Glutamatergic neuron (in vitro differentiated cells): ENCODE data around the gene FPGT. TPM values are rescaled to one million over a fixed set of nuclear protein-coding genes. Genes with fewer than 3 reads are reported as not detected.

Experiments used
- DNase-seq: peaks from one replicate; pipeline ENCODE4 v3.0.0; 2022
- H3K27ac Mint-ChIP-seq: one replicate; pipeline ENCODE4 v1.8.0; 2020; ENCODE audit warnings: mild to moderate bottlenecking, mixed read lengths, inconsistent platforms; ENCODE audit not compliant: unreplicated experiment
- H3K27me3 Mint-ChIP-seq: one replicate; pipeline ENCODE4 v1.8.0; 2020; ENCODE audit warnings: mild to moderate bottlenecking, moderate library complexity, mixed read lengths, inconsistent platforms; ENCODE audit not compliant: unreplicated experiment
- H3K36me3 Mint-ChIP-seq: one replicate; pipeline ENCODE4 v1.8.0; 2020; ENCODE audit warnings: mild to moderate bottlenecking, mixed read lengths, inconsistent platforms; ENCODE audit not compliant: unreplicated experiment
- H3K4me1 Mint-ChIP-seq: one replicate; pipeline ENCODE4 v1.8.0; 2020; ENCODE audit warnings: mild to moderate bottlenecking, low read depth, mixed read lengths, inconsistent platforms; ENCODE audit not compliant: unreplicated experiment
- H3K4me3 Mint-ChIP-seq: one replicate; pipeline ENCODE4 v1.8.0; 2020; ENCODE audit warnings: mild to moderate bottlenecking, mixed read lengths, inconsistent platforms; ENCODE audit not compliant: unreplicated experiment
- H3K9me3 Mint-ChIP-seq: one replicate; pipeline ENCODE4 v1.8.0; 2020; ENCODE audit warnings: mild to moderate bottlenecking, moderate library complexity, mixed read lengths, inconsistent platforms; ENCODE audit not compliant: unreplicated experiment
- total RNA-seq: library from RNA; stranded (reverse); fragmentation: NEBNext Ultra II Directional; extraction: Animal tissue kit (Norgen Biotek cat#: 25700); gene quantifications from one replicate; pipeline ENCODE4 v1.2.1, GENCODE V29; 2021; ENCODE audit not compliant: unreplicated experiment
- TF ChIP-seq, protein P1 (sequence below): fragments of 200-600 bp; sonication (generic); IDR thresholded peaks from one replicate; pipeline ENCODE4 v1.5.0; 2021; ENCODE audit not compliant: partially characterized antibody, unreplicated experiment

The FPGT gene
- total RNA-seq, 1 donor from 2014 or later = 6.4 TPM

DNA sequence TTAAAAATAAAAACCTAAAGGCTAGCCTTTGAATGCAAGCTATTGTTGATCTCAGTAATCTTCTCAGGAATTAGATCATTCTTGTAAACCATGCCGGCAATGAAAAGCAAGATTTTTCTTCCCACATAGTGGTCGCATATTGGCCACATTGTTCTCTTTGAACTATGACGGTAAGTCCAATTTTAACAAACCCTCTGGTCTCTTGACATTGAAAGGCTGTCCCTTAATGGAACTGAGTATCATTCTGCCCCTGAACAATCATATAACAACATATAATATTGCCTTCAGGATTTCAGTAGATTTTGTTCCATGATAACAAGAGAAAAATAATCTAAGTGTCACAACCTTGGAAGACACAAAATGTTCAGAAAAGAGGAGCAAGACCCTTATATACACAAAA, 38.4 kb downstream of the FPGT start:
- H3K27ac Mint-ChIP-seq = no peak overlapping the region
- TF ChIP-seq, protein P1, sequence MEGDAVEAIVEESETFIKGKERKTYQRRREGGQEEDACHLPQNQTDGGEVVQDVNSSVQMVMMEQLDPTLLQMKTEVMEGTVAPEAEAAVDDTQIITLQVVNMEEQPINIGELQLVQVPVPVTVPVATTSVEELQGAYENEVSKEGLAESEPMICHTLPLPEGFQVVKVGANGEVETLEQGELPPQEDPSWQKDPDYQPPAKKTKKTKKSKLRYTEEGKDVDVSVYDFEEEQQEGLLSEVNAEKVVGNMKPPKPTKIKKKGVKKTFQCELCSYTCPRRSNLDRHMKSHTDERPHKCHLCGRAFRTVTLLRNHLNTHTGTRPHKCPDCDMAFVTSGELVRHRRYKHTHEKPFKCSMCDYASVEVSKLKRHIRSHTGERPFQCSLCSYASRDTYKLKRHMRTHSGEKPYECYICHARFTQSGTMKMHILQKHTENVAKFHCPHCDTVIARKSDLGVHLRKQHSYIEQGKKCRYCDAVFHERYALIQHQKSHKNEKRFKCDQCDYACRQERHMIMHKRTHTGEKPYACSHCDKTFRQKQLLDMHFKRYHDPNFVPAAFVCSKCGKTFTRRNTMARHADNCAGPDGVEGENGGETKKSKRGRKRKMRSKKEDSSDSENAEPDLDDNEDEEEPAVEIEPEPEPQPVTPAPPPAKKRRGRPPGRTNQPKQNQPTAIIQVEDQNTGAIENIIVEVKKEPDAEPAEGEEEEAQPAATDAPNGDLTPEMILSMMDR = no peak
- no peaks in the 10 kb centered on the region for H3K9me3 Mint-ChIP-seq
- no peak overlapping the region for H3K4me3 Mint-ChIP-seq
- no peak for DNase-seq
- no peaks in the 10 kb centered on the region for H3K36me3 Mint-ChIP-seq
- no peaks in the 10 kb centered on the region for H3K27me3 Mint-ChIP-seq
- no peaks in the 10 kb centered on the region for H3K4me1 Mint-ChIP-seq

DNA sequence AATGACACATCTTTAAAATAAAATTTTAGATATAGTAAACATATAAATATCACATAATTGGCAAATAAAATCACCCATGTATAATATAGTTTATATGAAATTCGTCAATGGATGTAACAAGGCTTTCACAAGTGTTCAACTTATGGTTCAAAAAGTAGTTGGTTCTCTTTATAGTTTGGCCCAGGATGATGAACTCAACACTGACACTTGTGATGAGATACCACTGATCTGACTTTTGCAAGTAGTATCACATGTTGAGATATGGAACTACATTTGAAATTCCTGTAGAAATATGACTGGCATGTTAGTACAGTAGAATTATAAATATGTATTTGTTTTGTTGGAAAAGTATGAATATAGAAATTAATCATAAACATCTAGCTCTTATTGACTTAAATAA, 39.0 kb downstream of the FPGT start:
- Mint-ChIP-seq H3K27ac (no peak overlapping the region), H3K36me3 (no peaks in the 10 kb centered on the region), H3K27me3 (no peaks in the 10 kb centered on the region), H3K9me3 (no peaks in the 10 kb centered on the region), H3K4me3 (no peak overlapping the region), H3K4me1 (no peaks in the 10 kb centered on the region)
- TF ChIP-seq, protein P1 = no peak
- no peak for DNase-seq

DNA sequence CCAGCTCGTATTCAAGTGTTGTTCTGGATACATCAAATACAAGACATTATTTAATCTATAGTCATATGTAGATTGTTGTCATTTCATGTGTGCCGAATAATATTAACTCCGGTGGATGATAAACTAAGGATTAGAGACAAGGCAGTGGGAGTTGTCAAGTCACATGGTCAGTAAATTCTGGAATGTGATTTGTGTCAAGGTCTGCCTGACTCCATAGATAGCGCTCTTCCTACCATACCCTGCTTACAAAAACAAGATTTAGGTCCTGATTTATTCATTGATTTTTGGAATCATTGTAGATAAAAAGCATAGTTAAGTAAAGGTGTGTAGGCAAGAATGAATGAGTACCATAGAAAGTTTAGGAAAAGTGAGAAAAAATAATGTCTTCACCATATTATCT, 39.7 kb downstream of the FPGT start:
- no peak overlapping the region for H3K4me3 Mint-ChIP-seq
- H3K9me3 Mint-ChIP-seq = peaks cover 2% of the 10 kb centered on the region
- TF ChIP-seq, protein P1 = no peak
- H3K27me3 Mint-ChIP-seq = peaks cover 1% of the 10 kb centered on the region
- H3K27ac Mint-ChIP-seq = no peak overlapping the region
- H3K36me3 Mint-ChIP-seq = no peaks in the 10 kb centered on the region
- no peaks in the 10 kb centered on the region for H3K4me1 Mint-ChIP-seq
- no peak for DNase-seq

DNA sequence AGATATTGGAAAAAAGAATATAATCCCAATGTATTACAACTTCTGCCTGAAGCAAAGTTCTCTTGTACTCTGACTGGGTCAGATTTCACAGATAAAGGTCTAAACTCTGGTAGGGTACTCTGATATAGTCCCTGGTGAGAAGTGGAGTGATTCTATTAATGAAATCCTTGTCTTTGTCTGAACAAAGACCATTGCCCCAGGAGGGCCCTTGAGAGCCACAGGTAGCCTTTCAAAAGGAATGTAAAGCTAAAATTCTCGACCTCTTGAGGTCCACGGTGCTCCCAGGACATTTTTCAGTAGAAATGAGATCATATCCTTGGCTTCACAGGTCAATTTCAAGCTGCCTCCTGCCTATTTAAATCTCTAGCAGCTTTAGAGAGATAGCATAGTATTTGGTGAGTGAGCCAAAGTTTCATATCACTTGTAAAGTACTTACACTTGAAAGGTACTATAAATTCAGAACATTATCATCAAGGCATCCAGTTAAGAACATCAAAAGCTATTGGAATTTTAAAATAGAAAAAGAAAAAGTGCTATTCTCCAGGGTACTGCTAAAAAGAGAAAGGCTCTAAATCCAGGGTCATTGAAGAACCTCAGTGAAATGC, 47.2 kb downstream of the FPGT start:
- peaks cover 2% of the 10 kb centered on the region for H3K27me3 Mint-ChIP-seq
- TF ChIP-seq, protein P1 = no peak
- H3K9me3 Mint-ChIP-seq = peaks cover 2% of the 10 kb centered on the region
- no peak for DNase-seq
- no peak overlapping the region for H3K27ac Mint-ChIP-seq
- no peak overlapping the region for H3K4me3 Mint-ChIP-seq
- H3K4me1 Mint-ChIP-seq = no peaks in the 10 kb centered on the region
- H3K36me3 Mint-ChIP-seq = peaks cover 5% of the 10 kb centered on the region

DNA sequence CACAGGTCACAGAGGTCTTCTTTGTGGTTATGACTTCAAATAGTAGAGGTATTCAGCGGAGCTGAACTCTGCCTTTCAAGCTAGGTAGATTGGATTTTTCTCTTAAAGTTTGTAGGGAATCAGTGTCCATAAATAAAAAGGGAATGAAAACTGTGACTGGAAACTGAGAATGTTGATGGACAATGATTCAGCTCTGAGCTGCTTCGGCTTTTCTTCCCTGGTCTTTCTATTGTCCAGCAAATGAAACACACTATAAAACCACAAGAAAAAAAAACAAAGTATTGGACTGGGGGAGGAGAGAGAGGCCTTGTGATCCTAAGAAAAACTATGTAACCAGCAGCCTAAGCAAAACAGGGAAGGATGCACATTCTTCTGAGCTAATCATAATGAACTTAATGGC, 48.3 kb downstream of the FPGT start:
- Mint-ChIP-seq H3K9me3 (peaks cover 2% of the 10 kb centered on the region), H3K4me1 (no peaks in the 10 kb centered on the region), H3K27ac (no peak overlapping the region), H3K36me3 (peaks cover 5% of the 10 kb centered on the region), H3K27me3 (peaks cover 2% of the 10 kb centered on the region), H3K4me3 (no peak overlapping the region)
- TF ChIP-seq, protein P1 = no peak
- no peak for DNase-seq
